ENCODE measurements around the gene NEK7.

NEK7 gene

GRCh38 chr1:198264282-198264681, 107.5 kb downstream of the NEK7 start:
- no peak for DNase-seq

- DNase-seq: no peak
These were observed 108.4 kb downstream of the NEK7 start for GRCh38 chr1:198265073-198265661.

- no peak for DNase-seq
These were observed 110.3 kb downstream of the NEK7 start for GRCh38 chr1:198267056-198267455.

GRCh38 chr1:198267921-198268320, 111.1 kb downstream of the NEK7 start:
- no peak for DNase-seq

- no peak for DNase-seq
These were observed 112.2 kb downstream of the NEK7 start for GRCh38 chr1:198268784-198269645.

GRCh38 chr1:198269646-198269940, 112.8 kb downstream of the NEK7 start:
- no peak for DNase-seq

- no peak for DNase-seq
These were observed 113.6 kb downstream of the NEK7 start for GRCh38 chr1:198270273-198270828.

- no peak for DNase-seq
These were observed 114.7 kb downstream of the NEK7 start for GRCh38 chr1:198271467-198271866.

GRCh38 chr1:198272492-198272891, 115.7 kb downstream of the NEK7 start:
- DNase-seq: no peak

GRCh38 chr1:198273748-198274295, 117.0 kb downstream of the NEK7 start:
- DNase-seq: no peak

GRCh38 chr1:198275597-198275996, 118.8 kb downstream of the NEK7 start:
- DNase-seq: no peak

GRCh38 chr1:198276241-198276640, 119.4 kb downstream of the NEK7 start:
- no peak for DNase-seq

- no peak for DNase-seq
These were observed 122.1 kb downstream of the NEK7 start for GRCh38 chr1:198278943-198279342.

- DNase-seq: no peak
These were observed 123.3 kb downstream of the NEK7 start for GRCh38 chr1:198280080-198280479.

- no peak for DNase-seq
These were observed 125.1 kb downstream of the NEK7 start for GRCh38 chr1:198281911-198282310.

- no peak for DNase-seq
These were observed 126.4 kb downstream of the NEK7 start for GRCh38 chr1:198283222-198283621.

- no peak for DNase-seq
These were observed 131.1 kb downstream of the NEK7 start for GRCh38 chr1:198287916-198288315.

- no peak for DNase-seq
These were observed 133.4 kb downstream of the NEK7 start for GRCh38 chr1:198290089-198290683.

GRCh38 chr1:198291036-198291435, 134.2 kb downstream of the NEK7 start:
- DNase-seq: no peak

- no peak for DNase-seq
These were observed 135.1 kb downstream of the NEK7 start for GRCh38 chr1:198291924-198292323.

GRCh38 chr1:198295225-198295624, 138.4 kb downstream of the NEK7 start:
- DNase-seq: no peak

GRCh38 chr1:198295971-198296370, 139.2 kb downstream of the NEK7 start:
- no peak for DNase-seq

GRCh38 chr1:198297281-198297680, 140.5 kb downstream of the NEK7 start:
- DNase-seq: no peak

- no peak for DNase-seq
These were observed 141.8 kb downstream of the NEK7 start for GRCh38 chr1:198298640-198299039.

All from stimulated activated CD4-positive, alpha-beta T cell treated with anti-CD3 and anti-CD28 coated beads, Interleukin-2, amount 100 ng/mL, for 48 hours (primary cell).